Progenitor cell of endocrine pancreas (in vitro differentiated cells): ENCODE results near the gene GLB1L3. TPM values are rescaled to one million over a fixed set of nuclear protein-coding genes. Genes with fewer than 3 reads are reported as not detected.

ENCODE experiments used
- DNase-seq: peaks from one replicate; pipeline ENCODE4 v3.0.0; 2021; ENCODE audit warnings: low spot score; ENCODE audit not compliant: unreplicated experiment
- H3K27ac Mint-ChIP-seq: 2 replicates; pipeline ENCODE4 v1.8.0; 2021; ENCODE audit warnings: mild to moderate bottlenecking, moderate library complexity, mixed read lengths
- H3K27me3 Mint-ChIP-seq: 2 replicates; pipeline ENCODE4 v1.8.0; 2021; ENCODE audit warnings: mixed read lengths
- H3K36me3 Mint-ChIP-seq: 2 replicates; pipeline ENCODE4 v1.8.0; 2022; ENCODE audit warnings: mixed read lengths; ENCODE audit not compliant: insufficient read depth
- H3K4me1 Mint-ChIP-seq: 2 replicates; pipeline ENCODE4 v1.8.0; 2021; ENCODE audit warnings: low read depth, mixed read lengths
- H3K4me3 Mint-ChIP-seq: 2 replicates; pipeline ENCODE4 v1.8.0; 2021; ENCODE audit warnings: low read depth, mild to moderate bottlenecking, moderate library complexity, mixed read lengths
- H3K9me3 Mint-ChIP-seq: 2 replicates; pipeline ENCODE4 v1.8.0; 2021; ENCODE audit warnings: low read depth, mixed read lengths
- CTCF ChIP-seq: fragments of 200-600 bp; sonication (generic); IDR thresholded peaks from one replicate; pipeline ENCODE4 v1.5.0; 2021; ENCODE audit warnings: antibody characterized with exemption, mild to moderate bottlenecking; ENCODE audit not compliant: unreplicated experiment
- total RNA-seq: library from RNA; stranded (reverse); gene quantifications from 2 replicates; pipeline ENCODE4 v1.2.1, GENCODE V29; 2021

GLB1L3 gene
- total RNA-seq, 1 donor from 2014 or later = not detected

- no peak for TF ChIP-seq CTCF
- Mint-ChIP-seq H3K4me3 (peak overlapping the region; percentile 70), H3K4me1 (peaks cover 6% of the 10 kb centered on the region), H3K27me3 (peaks cover 63% of the 10 kb centered on the region), H3K9me3 (no peaks in the 10 kb centered on the region), H3K36me3 (no peaks in the 10 kb centered on the region), H3K27ac (no peak overlapping the region)
- DNase-seq = no peak
Measured at GRCh38 chr11:134330611-134331353, 54.6 kb downstream of the GLB1L3 start.

GRCh38 chr11:134331354-134332188 is 55.4 kb downstream of the GLB1L3 start, which contains the start of gene GLB1L2:
GLB1L2 (plus strand) TSS chr11:134331988; CDS start chr11:134332062, 74 bp downstream.
- Mint-ChIP-seq H3K27ac (peak within 1 kb of the TSS; percentile 80), H3K4me1 (peaks cover 6% of the 10 kb centered on the region), H3K9me3 (no peaks in the 10 kb centered on the region), H3K4me3 (peak within 1 kb of the TSS; percentile 70), H3K36me3 (no peaks in the 10 kb centered on the region), H3K27me3 (peaks cover 63% of the 10 kb centered on the region)
- DNase-seq = peak; percentile 67
- TF ChIP-seq CTCF = no peak

GRCh38 chr11:134332189-134332631 is 56.0 kb downstream of the GLB1L3 start:
- H3K9me3 Mint-ChIP-seq = no peaks in the 10 kb centered on the region
- H3K4me3 Mint-ChIP-seq = peak overlapping the region; percentile 63
- peak overlapping the region; percentile 80 for H3K27ac Mint-ChIP-seq
- peaks cover 6% of the 10 kb centered on the region for H3K4me1 Mint-ChIP-seq
- H3K36me3 Mint-ChIP-seq = no peaks in the 10 kb centered on the region
- peak; percentile 25 for DNase-seq
- H3K27me3 Mint-ChIP-seq = peaks cover 59% of the 10 kb centered on the region
- peak; percentile 10 for TF ChIP-seq CTCF

- no peak for DNase-seq
- peak overlapping the region; percentile 63 for H3K4me3 Mint-ChIP-seq
- peak overlapping the region; percentile 80 for H3K27ac Mint-ChIP-seq
- TF ChIP-seq CTCF = no peak
- no peaks in the 10 kb centered on the region for H3K9me3 Mint-ChIP-seq
- H3K4me1 Mint-ChIP-seq = peaks cover 6% of the 10 kb centered on the region
- H3K36me3 Mint-ChIP-seq = no peaks in the 10 kb centered on the region
- peaks cover 53% of the 10 kb centered on the region for H3K27me3 Mint-ChIP-seq
Measured at GRCh38 chr11:134332782-134333181, 56.6 kb downstream of the GLB1L3 start.

- no peak for TF ChIP-seq CTCF
- Mint-ChIP-seq H3K9me3 (no peaks in the 10 kb centered on the region), H3K27me3 (peaks cover 52% of the 10 kb centered on the region), H3K27ac (no peak overlapping the region), H3K4me1 (peaks cover 6% of the 10 kb centered on the region), H3K36me3 (no peaks in the 10 kb centered on the region), H3K4me3 (peak overlapping the region; percentile 63)
- no peak for DNase-seq
Measured at GRCh38 chr11:134333312-134333711, 57.1 kb downstream of the GLB1L3 start.
